OCI-LY7 (cell line): ENCODE results near the gene SND1. TPM values are rescaled to one million over a fixed set of nuclear protein-coding genes. Genes with fewer than 3 reads are reported as not detected.

Source experiments
- BruUV-seq: library from RNA; stranded (reverse); fragments of 400-500 nt; replicated peaks from 2 replicates; lab custom pipeline; 2021; lab: Mats Ljungman, UMichigan
- CTCF ChIA-PET: fragments of 300-600 bp; sonication (Branson Sonifier 250); formaldehyde crosslinking; loops from one replicate; lab custom pipeline; 2022; ENCODE audit warnings: antibody characterized with exemption; ENCODE audit not compliant: unreplicated experiment; lab: Charles Lee
- POLR2A ChIA-PET: fragments of 300-600 bp; sonication (Branson Sonifier 250); formaldehyde crosslinking; loops from one replicate; lab custom pipeline; 2022; ENCODE audit warnings: antibody characterized with exemption; lab: Charles Lee
- DNase-seq: peaks from one replicate; pipeline ENCODE4 v3.0.0-alpha.2; 2015; ENCODE audit warnings: low spot score
- H2AFZ ChIP-seq: fragments of 200-600 bp; sonication (generic), shearing (Covaris generic); 2 replicates; pipeline ENCODE4 v1.6.1; 2014; ENCODE audit warnings: mild to moderate bottlenecking, antibody characterized with exemption, low read length, moderate library complexity
- H3K27ac ChIP-seq: fragments of 200-600 bp; sonication (generic); 2 replicates; pipeline ENCODE4 v1.5.1; 2014; ENCODE audit warnings: mixed run types, low read depth, mild to moderate bottlenecking, moderate library complexity, low read length, inconsistent platforms; ENCODE audit not compliant: poor library complexity, severe bottlenecking
- H3K36me3 ChIP-seq: fragments of 200-600 bp; sonication (generic); 2 replicates; pipeline ENCODE4 v1.6.1; 2014; ENCODE audit warnings: mild to moderate bottlenecking, antibody characterized with exemption, low read length, moderate library complexity, mixed read lengths; ENCODE audit not compliant: insufficient read depth
- H3K4me1 ChIP-seq: fragments of 200-600 bp; sonication (generic); 2 replicates; pipeline ENCODE4 v1.5.1; 2014; ENCODE audit warnings: mild to moderate bottlenecking, low read length; ENCODE audit not compliant: insufficient read depth, poor library complexity, severe bottlenecking
- H3K4me2 ChIP-seq: fragments of 200-600 bp; sonication (generic); 2 replicates; pipeline ENCODE4 v1.6.1; 2014; ENCODE audit warnings: mild to moderate bottlenecking, low read length
- H3K4me3 ChIP-seq: fragments of 200-600 bp; sonication (generic); 2 replicates; pipeline ENCODE4 v1.5.1; 2014; ENCODE audit warnings: mild to moderate bottlenecking, low read depth, low read length; ENCODE audit not compliant: poor library complexity, severe bottlenecking
- H3K79me2 ChIP-seq: fragments of 200-600 bp; sonication (generic); 2 replicates; pipeline ENCODE4 v1.6.1; 2016; ENCODE audit warnings: low read depth, mild to moderate bottlenecking, low read length, moderate library complexity, mixed read lengths; ENCODE audit not compliant: insufficient read depth
- H3K9me2 ChIP-seq: fragments of 200-600 bp; sonication (generic); 2 replicates; pipeline ENCODE4 v1.6.1; 2016; ENCODE audit warnings: mild to moderate bottlenecking, low read length, mixed read lengths; ENCODE audit not compliant: insufficient read depth
- H3K9me3 ChIP-seq: fragments of 200-600 bp; sonication (generic); 2 replicates; pipeline ENCODE4 v1.6.1; 2014; ENCODE audit warnings: mild to moderate bottlenecking, mixed run types, low read length, mixed read lengths
- H4K20me1 ChIP-seq: fragments of 200-600 bp; sonication (generic); 2 replicates; pipeline ENCODE4 v1.6.1; 2014; ENCODE audit warnings: mild to moderate bottlenecking, antibody characterized with exemption, low read length, moderate library complexity, mixed read lengths; ENCODE audit not compliant: insufficient read depth
- CTCF ChIP-seq: fragments of 200-600 bp; sonication (generic); conservative IDR thresholded peaks from 2 replicates; pipeline ENCODE4 v1.5.1; 2014; ENCODE audit warnings: mild to moderate bottlenecking, antibody characterized with exemption, low read length, moderate library complexity, mixed read lengths
- EZH2phosphoT487 ChIP-seq: fragments of 200-600 bp; sonication (generic); IDR thresholded peaks from 2 replicates; pipeline ENCODE4 v1.6.1; 2018; ENCODE audit warnings: low read depth, borderline replicate concordance, mild to moderate bottlenecking, mixed run types, antibody characterized with exemption, low read length, moderate library complexity, mixed read lengths
- intact Hi-C: fragments of 100-400 bp; cut with micrococcal nuclease; formaldehyde crosslinking; loops from one replicate; pipeline ENCODE4 v1.10.0; 2022; ENCODE audit not compliant: unreplicated experiment
- total RNA-seq, 2 experiments: library from RNA; depleted of rRNA in 1 of 2; stranded (reverse); fragments of >200 nt in 1 of 2; shearing (Covaris generic) in 1 of 2; gene quantifications; 2 replicates each; pipeline ENCODE4 v1.2.3, GENCODE V29; 2014 to 2022

The SND1 gene
- total RNA-seq, 2 experiments from 2014 or later, result 111 to 221 TPM

- ChIA-PET POLR2A (interaction anchor here (0.6 to 4.4 kb wide), 9 partner anchors 11 to 326 kb away, joined by 3 to 24 read pairs (median 3); no protein-coding TSS in a partner anchor), CTCF (interaction anchor here (0.5 to 1.0 kb wide), 3 partner anchors 13 to 76 kb away, joined by 3 to 4 read pairs (median 3); no protein-coding TSS in a partner anchor)
- no TSS peak for BruUV-seq
- Histone ChIP-seq H3K9me3 (no peaks in the 10 kb centered on the region), H3K9me2 (no peaks in the 10 kb centered on the region), H3K79me2 (no peaks in the 10 kb centered on the region), H3K4me1 (peaks cover 35% of the 10 kb centered on the region), H3K4me2 (peak overlapping the region; percentile 63), H3K27ac (no peak overlapping the region), H3K36me3 (peaks cover 43% of the 10 kb centered on the region), H3K4me3 (no peak overlapping the region), H2AFZ (no peak overlapping the region), H4K20me1 (peaks cover 8% of the 10 kb centered on the region; the same call in 1 of the 2 replicates)
- DNase-seq, result no peak
- TF ChIP-seq CTCF, result no peak
- no peak for TF ChIP-seq EZH2phosphoT487
- intact Hi-C loops, result no loop called here
Measured at GRCh38 chr7:127928222-127928621, 276.2 kb downstream of the SND1 start.

- CTCF ChIA-PET, result interaction anchor here (0.5 to 1.0 kb wide), 3 partner anchors 14 to 76 kb away, joined by 3 to 4 read pairs (median 3); no protein-coding TSS in a partner anchor
- DNase-seq, result no peak
- no peak overlapping the region for H3K27ac ChIP-seq
- peaks cover 48% of the 10 kb centered on the region for H3K36me3 ChIP-seq
- no peak for TF ChIP-seq EZH2phosphoT487
- POLR2A ChIA-PET, result interaction anchor here (0.6 to 4.4 kb wide), 11 partner anchors 8 to 326 kb away, joined by 3 to 24 read pairs (median 5); no protein-coding TSS in a partner anchor
- H3K4me1 ChIP-seq, result peaks cover 35% of the 10 kb centered on the region
- H3K4me2 ChIP-seq, result peak overlapping the region; percentile 63
- peaks cover 8% of the 10 kb centered on the region; the same call in 1 of the 2 replicates for H4K20me1 ChIP-seq
- H3K79me2 ChIP-seq, result no peaks in the 10 kb centered on the region
- no peaks in the 10 kb centered on the region for H3K9me2 ChIP-seq
- H3K4me3 ChIP-seq, result peak overlapping the region; percentile 7
- intact Hi-C loops, result no loop called here
- no peak overlapping the region for H2AFZ ChIP-seq
- no peaks in the 10 kb centered on the region for H3K9me3 ChIP-seq
- no TSS peak for BruUV-seq
Measured at GRCh38 chr7:127928852-127929251, 276.9 kb downstream of the SND1 start.

GRCh38 chr7:127930341-127931328 is 278.6 kb downstream of the SND1 start:
- H3K4me2 ChIP-seq, result 0 out of 2 replicates have a peak overlapping the region, but pooled peaks have one; percentile 6
- no peak for TF ChIP-seq EZH2phosphoT487
- TF ChIP-seq CTCF, result no peak
- H4K20me1 ChIP-seq, result peaks cover 8% of the 10 kb centered on the region; the same call in 1 of the 2 replicates
- H3K9me3 ChIP-seq, result no peaks in the 10 kb centered on the region
- H3K4me3 ChIP-seq, result no peak overlapping the region
- POLR2A ChIA-PET, result interaction anchor here (0.7 to 1.7 kb wide), 5 partner anchors 10 to 38 kb away, joined by 3 to 5 read pairs (median 3); no protein-coding TSS in a partner anchor
- DNase-seq, result peak; percentile 42
- peaks cover 48% of the 10 kb centered on the region for H3K36me3 ChIP-seq
- no peak overlapping the region for H2AFZ ChIP-seq
- H3K79me2 ChIP-seq, result no peaks in the 10 kb centered on the region
- CTCF ChIA-PET, result no interaction called here
- intact Hi-C loops, result no loop called here
- BruUV-seq, result no TSS peak
- no peak overlapping the region for H3K27ac ChIP-seq
- H3K4me1 ChIP-seq, result peaks cover 35% of the 10 kb centered on the region
- no peaks in the 10 kb centered on the region for H3K9me2 ChIP-seq
